SK-N-SH (cell line): ENCODE data around the gene BLCAP. TPM values are rescaled to one million over a fixed set of nuclear protein-coding genes. Genes with fewer than 3 reads are reported as not detected.

ENCODE experiments used
- CTCF ChIA-PET: fragments of 300-600, 350-600 bp; formaldehyde crosslinking; extraction: SDS; loops from one replicate; lab custom pipeline; 2021; lab: Yijun Ruan, JAX
- POLR2A ChIA-PET: fragments of 350-600 bp; sonication (Branson Sonifier 250); formaldehyde crosslinking; extraction: SDS; loops from one replicate; lab custom pipeline; 2020; ENCODE audit warnings: antibody characterized with exemption, inconsistent platforms; lab: Yijun Ruan, JAX
- DNase-seq: peaks from one replicate; pipeline ENCODE4 v3.0.0; 2012
- H2AFZ ChIP-seq: fragments of 200-600 bp; sonication (generic); 2 replicates; pipeline ENCODE4 v1.8.1; 2016; ENCODE audit warnings: antibody characterized with exemption, mild to moderate bottlenecking, low read depth
- H3F3A ChIP-seq: fragments of 200-600 bp; sonication (generic); replicated peaks from 2 replicates; pipeline ENCODE3; 2016; ENCODE audit warnings: antibody characterized with exemption, mild to moderate bottlenecking; ENCODE audit not compliant: insufficient read depth
- H3K27ac ChIP-seq, 2 experiments: fragments of 200-500 bp in 1 of 2; fragments of 200-600 bp in 1 of 2; sonication (Bioruptor generic) in 1 of 2; sonication (generic), shearing (Covaris generic) in 1 of 2; 2 replicates each; pipeline versions ENCODE4 v1.5.1 to v1.6.1; 2014 to 2016; ENCODE audit warnings: low read depth in 2 of 2, inconsistent platforms in 1 of 2, low read length in 1 of 2, mild to moderate bottlenecking in 1 of 2, mixed read lengths in 1 of 2
- H3K27me3 ChIP-seq: fragments of 200-600 bp; sonication (generic), shearing (Covaris generic); 2 replicates; pipeline ENCODE4 v1.6.1; 2016; ENCODE audit warnings: mixed run types; ENCODE audit not compliant: insufficient read depth
- H3K36me3 ChIP-seq, 2 experiments: fragments of 200-500 bp in 1 of 2; fragments of 200-600 bp in 1 of 2; sonication (Bioruptor generic) in 1 of 2; sonication (generic) in 1 of 2; replicated peaks in 1 of 2; 2 replicates each; pipeline versions ENCODE3 to v1.5.1; 2014 to 2016; ENCODE audit warnings: low read length in 1 of 2, mild to moderate bottlenecking in 1 of 2; ENCODE audit not compliant: insufficient read depth in 2 of 2, control insufficient read depth in 1 of 2
- H3K4me1 ChIP-seq, 2 experiments: fragments of 200-500 bp in 1 of 2; fragments of 200-600 bp in 1 of 2; sonication (Bioruptor generic) in 1 of 2; sonication (generic), shearing (Covaris generic) in 1 of 2; 2 replicates each; pipeline versions ENCODE4 v1.5.1 to v1.6.1; 2014 to 2016; ENCODE audit warnings: low read depth in 1 of 2, low read length in 1 of 2, mixed run types in 1 of 2; ENCODE audit not compliant: insufficient read depth in 2 of 2, control insufficient read depth in 1 of 2
- H3K4me2 ChIP-seq: fragments of 200-600 bp; sonication (generic), shearing (Covaris generic); 2 replicates; pipeline ENCODE4 v1.6.1; 2017; ENCODE audit warnings: mixed run types
- H3K4me3 ChIP-seq, 2 experiments: fragments of 200-500 bp in 1 of 2; fragments of 200-600 bp in 1 of 2; sonication (Bioruptor generic) in 1 of 2; sonication (generic), shearing (Covaris generic) in 1 of 2; 2 replicates each; pipeline versions ENCODE4 v1.5.1 to v1.8.1; 2014 to 2016; ENCODE audit warnings: low read depth in 2 of 2, inconsistent platforms in 1 of 2, low read length in 1 of 2, mild to moderate bottlenecking in 1 of 2, mixed read lengths in 1 of 2, moderate library complexity in 1 of 2
- H3K79me2 ChIP-seq: fragments of 200-600 bp; sonication (generic); 2 replicates; pipeline ENCODE4 v1.8.1; 2017; ENCODE audit warnings: mild to moderate bottlenecking; ENCODE audit not compliant: insufficient read depth
- H3K9ac ChIP-seq: fragments of 200-600 bp; sonication (generic); 2 replicates; pipeline ENCODE4 v1.6.1; 2017; ENCODE audit warnings: mixed run types
- H3K9me2 ChIP-seq: fragments of 200-600 bp; sonication (generic); 2 replicates; pipeline ENCODE4 v1.6.1; 2017; ENCODE audit warnings: mixed run types
- H3K9me3 ChIP-seq: fragments of 200-600 bp; sonication (generic); 2 replicates; pipeline ENCODE4 v1.6.1; 2017; ENCODE audit warnings: mixed run types, mild to moderate bottlenecking, moderate library complexity
- H4K20me1 ChIP-seq: fragments of 200-600 bp; sonication (generic); 2 replicates; pipeline ENCODE4 v1.6.1; 2017; ENCODE audit warnings: mild to moderate bottlenecking, mixed run types; ENCODE audit not compliant: insufficient read depth
- EP300 ChIP-seq, 2 experiments: IDR thresholded peaks; 2 replicates each; pipeline versions ENCODE4 v1.4.0 to v1.6.1; 2012; ENCODE audit warnings: borderline replicate concordance in 1 of 2, low read depth in 1 of 2, low read length in 1 of 2
- FOSL2 ChIP-seq: IDR thresholded peaks from 2 replicates; pipeline ENCODE4 v1.4.0; 2012; ENCODE audit warnings: low read depth, mild to moderate bottlenecking, moderate library complexity, borderline replicate concordance
- GABPA ChIP-seq: IDR thresholded peaks from 2 replicates; pipeline ENCODE4 v1.4.0; 2012; ENCODE audit warnings: low read depth, mild to moderate bottlenecking
- IRF3 ChIP-seq: fragments of 150-350 bp; IDR thresholded peaks from 2 replicates; pipeline ENCODE4 v1.6.1; 2016; ENCODE audit warnings: mild to moderate bottlenecking, low read depth, low read length
- JUND ChIP-seq: IDR thresholded peaks from 2 replicates; pipeline ENCODE4 v1.4.0; 2012
- MEF2A ChIP-seq: IDR thresholded peaks from 2 replicates; pipeline ENCODE4 v1.4.0; 2012; ENCODE audit warnings: low read depth, borderline replicate concordance
- NRF1 ChIP-seq: IDR thresholded peaks from 2 replicates; pipeline ENCODE4 v1.6.1; 2012; ENCODE audit warnings: low read depth, mild to moderate bottlenecking, low read length
- POLR2AphosphoS5 ChIP-seq: IDR thresholded peaks from 2 replicates; pipeline ENCODE4 v1.6.1; 2012; ENCODE audit warnings: low read depth, low read length
- RAD21 ChIP-seq: IDR thresholded peaks from 2 replicates; pipeline ENCODE4 v1.6.1; 2012; ENCODE audit warnings: mild to moderate bottlenecking, low read length
- RFX5 ChIP-seq: IDR thresholded peaks from 2 replicates; pipeline ENCODE4 v1.6.1; 2012; ENCODE audit warnings: mild to moderate bottlenecking, improper control_type of control experiment, low read length
- TAF1 ChIP-seq: IDR thresholded peaks from 2 replicates; pipeline ENCODE4 v1.6.1; 2012; ENCODE audit warnings: low read depth, mild to moderate bottlenecking, low read length, moderate library complexity, borderline replicate concordance
- TCF12 ChIP-seq: IDR thresholded peaks from 2 replicates; pipeline ENCODE4 v1.4.0; 2012
- YY1 ChIP-seq: IDR thresholded peaks from 2 replicates; pipeline ENCODE4 v1.4.0; 2012; ENCODE audit warnings: low read depth, mild to moderate bottlenecking
- WGBS: methylation state at CpG from one replicate; pipeline ENCODE4 v1.1.6; 2017; ENCODE audit warnings: low lambda C conversion rate; 5-methylcytosine and 5-hydroxymethylcytosine counted together
- polyA plus RNA-seq, 3 experiments: library from polyadenylated mRNA; depleted of rRNA; stranded (reverse); fragments of >200 nt; gene quantifications; 2 replicates each; pipeline ENCODE4 v1.2.3, GENCODE V29; 2012
- TF ChIP-seq, protein P1 (sequence below): IDR thresholded peaks from 2 replicates; pipeline ENCODE4 v1.6.1; 2012; ENCODE audit warnings: mild to moderate bottlenecking, low read depth, low read length, moderate library complexity

Gene BLCAP
- polyA plus RNA-seq, 1 of the 3 experiments (the other 2 are of a cell fraction) = 55.8 TPM

GRCh38 chr20:37525810-37526209 lies 1.9 kb downstream of the BLCAP start:
- no peaks in the 10 kb centered on the region for H3K9me3 ChIP-seq
- peak overlapping the region in 1 of 2 experiments; percentile 98; a peak in 2 of 4 replicates for H3K27ac ChIP-seq
- TF ChIP-seq NRF1 = no peak
- no peak for TF ChIP-seq TAF1
- no peak for TF ChIP-seq RAD21
- TF ChIP-seq FOSL2 = no peak
- no peak for TF ChIP-seq TCF12
- TF ChIP-seq, protein P1, sequence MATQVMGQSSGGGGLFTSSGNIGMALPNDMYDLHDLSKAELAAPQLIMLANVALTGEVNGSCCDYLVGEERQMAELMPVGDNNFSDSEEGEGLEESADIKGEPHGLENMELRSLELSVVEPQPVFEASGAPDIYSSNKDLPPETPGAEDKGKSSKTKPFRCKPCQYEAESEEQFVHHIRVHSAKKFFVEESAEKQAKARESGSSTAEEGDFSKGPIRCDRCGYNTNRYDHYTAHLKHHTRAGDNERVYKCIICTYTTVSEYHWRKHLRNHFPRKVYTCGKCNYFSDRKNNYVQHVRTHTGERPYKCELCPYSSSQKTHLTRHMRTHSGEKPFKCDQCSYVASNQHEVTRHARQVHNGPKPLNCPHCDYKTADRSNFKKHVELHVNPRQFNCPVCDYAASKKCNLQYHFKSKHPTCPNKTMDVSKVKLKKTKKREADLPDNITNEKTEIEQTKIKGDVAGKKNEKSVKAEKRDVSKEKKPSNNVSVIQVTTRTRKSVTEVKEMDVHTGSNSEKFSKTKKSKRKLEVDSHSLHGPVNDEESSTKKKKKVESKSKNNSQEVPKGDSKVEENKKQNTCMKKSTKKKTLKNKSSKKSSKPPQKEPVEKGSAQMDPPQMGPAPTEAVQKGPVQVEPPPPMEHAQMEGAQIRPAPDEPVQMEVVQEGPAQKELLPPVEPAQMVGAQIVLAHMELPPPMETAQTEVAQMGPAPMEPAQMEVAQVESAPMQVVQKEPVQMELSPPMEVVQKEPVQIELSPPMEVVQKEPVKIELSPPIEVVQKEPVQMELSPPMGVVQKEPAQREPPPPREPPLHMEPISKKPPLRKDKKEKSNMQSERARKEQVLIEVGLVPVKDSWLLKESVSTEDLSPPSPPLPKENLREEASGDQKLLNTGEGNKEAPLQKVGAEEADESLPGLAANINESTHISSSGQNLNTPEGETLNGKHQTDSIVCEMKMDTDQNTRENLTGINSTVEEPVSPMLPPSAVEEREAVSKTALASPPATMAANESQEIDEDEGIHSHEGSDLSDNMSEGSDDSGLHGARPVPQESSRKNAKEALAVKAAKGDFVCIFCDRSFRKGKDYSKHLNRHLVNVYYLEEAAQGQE = no peak
- no peak for TF ChIP-seq EP300 (IDR thresholded peaks at IDR 0.05; ENCODE audit: borderline replicate concordance in 1 of 2, low read depth in 1 of 2, low read length in 1 of 2)
- no peak for TF ChIP-seq POLR2AphosphoS5
- no peaks in the 10 kb centered on the region for H3K27me3 ChIP-seq
- ChIA-PET CTCF (interaction anchor here (1.1 to 12.5 kb wide), 2 partner anchors 10 to 331 kb away, joined by 4 to 280 read pairs; no protein-coding TSS in a partner anchor), POLR2A (no interaction called here)
- H3K9ac ChIP-seq = no peak overlapping the region
- no peak overlapping the region for H2AFZ ChIP-seq
- H3K4me3 ChIP-seq = peak overlapping the region; percentile 77 to 99
- no peaks in the 10 kb centered on the region for H3K9me2 ChIP-seq
- DNase-seq = no peak
- H3K36me3 ChIP-seq = peaks cover 4% of the 10 kb centered on the region in 2 experiments
- no peaks in the 10 kb centered on the region for H3F3A ChIP-seq
- 93% methylated on average over 5 of the region's 5 CpGs for WGBS
- H3K79me2 ChIP-seq = peaks cover 69% of the 10 kb centered on the region
- H3K4me2 ChIP-seq = peak overlapping the region; percentile 98
- peaks cover 57% of the 10 kb centered on the region for H4K20me1 ChIP-seq
- H3K4me1 ChIP-seq = peaks cover 15 to 41% of the 10 kb centered on the region in 2 experiments; a peak in 3 of 4 replicates

- ChIA-PET POLR2A (no interaction called here), CTCF (interaction anchor here (1.1 to 12.5 kb wide), 2 partner anchors 10 to 330 kb away, joined by 4 to 280 read pairs; no protein-coding TSS in a partner anchor)
- peaks cover 15 to 49% of the 10 kb centered on the region in 2 experiments; a peak in 3 of 4 replicates for H3K4me1 ChIP-seq
- no peak overlapping the region for H2AFZ ChIP-seq
- H3K9ac ChIP-seq = no peak overlapping the region
- H3F3A ChIP-seq = no peaks in the 10 kb centered on the region
- no peak overlapping the region; a peak in 1 of 4 replicates for H3K27ac ChIP-seq
- H4K20me1 ChIP-seq = peaks cover 64% of the 10 kb centered on the region
- 69% methylated on average over 5 of the region's 6 CpGs for WGBS
- peaks cover 4% of the 10 kb centered on the region in 2 experiments for H3K36me3 ChIP-seq
- peaks cover 76% of the 10 kb centered on the region for H3K79me2 ChIP-seq
- TF ChIP-seq YY1 (no peak), FOSL2 (no peak), IRF3 (no peak), MEF2A (no peak), TAF1 (no peak), JUND (no peak), RFX5 (no peak), GABPA (no peak)
- H3K9me3 ChIP-seq = no peaks in the 10 kb centered on the region
- DNase-seq = no peak
- no peaks in the 10 kb centered on the region for H3K27me3 ChIP-seq
- no peak overlapping the region for H3K4me3 ChIP-seq
- H3K9me2 ChIP-seq = no peaks in the 10 kb centered on the region
- peak overlapping the region; percentile 98; the same call in 1 of the 2 replicates for H3K4me2 ChIP-seq
These were observed 2.6 kb downstream of the BLCAP start for GRCh38 chr20:37524859-37525708.
